Amniotic epithelial cell (primary cell): ENCODE measurements around the gene OSBPL10.

Experiments
- DNase-seq: peaks from one replicate; pipeline ENCODE4 v3.0.0-alpha.2; 2010; ENCODE audit warnings: low read depth

The OSBPL10 gene

GRCh38 chr3:31988271-31988670, 7.2 kb upstream of the OSBPL10 start:
- no peak for DNase-seq

- DNase-seq: no peak
Measured at GRCh38 chr3:31985831-31986230, 4.8 kb upstream of the OSBPL10 start.

- no peak for DNase-seq
Measured at GRCh38 chr3:31984321-31984720, 3.3 kb upstream of the OSBPL10 start.

GRCh38 chr3:31980530-31981205, 394 bp downstream of the OSBPL10 start:
- peak; percentile 57 for DNase-seq

- peak; percentile 47 for DNase-seq
Measured at GRCh38 chr3:31979001-31979697, 1.9 kb downstream of the OSBPL10 start.

- DNase-seq: no peak
Measured at GRCh38 chr3:31978553-31978952, 2.5 kb downstream of the OSBPL10 start.

GRCh38 chr3:31977736-31978135, 3.3 kb downstream of the OSBPL10 start:
- no peak for DNase-seq

GRCh38 chr3:31976302-31976701, 4.8 kb downstream of the OSBPL10 start:
- no peak for DNase-seq

GRCh38 chr3:31974964-31975363, 6.1 kb downstream of the OSBPL10 start:
- DNase-seq: no peak

GRCh38 chr3:31974471-31974870, 6.6 kb downstream of the OSBPL10 start:
- peak; percentile 98 for DNase-seq

GRCh38 chr3:31973837-31974236, 7.2 kb downstream of the OSBPL10 start:
- DNase-seq: no peak

GRCh38 chr3:31973081-31973480, 8.0 kb downstream of the OSBPL10 start:
- no peak for DNase-seq

- DNase-seq: no peak
Measured at GRCh38 chr3:31971607-31972006, 9.5 kb downstream of the OSBPL10 start.

GRCh38 chr3:31968927-31969418, 12.1 kb downstream of the OSBPL10 start:
- DNase-seq: peak; percentile 98

- DNase-seq: peak; percentile 83
Measured at GRCh38 chr3:31968369-31968926, 12.6 kb downstream of the OSBPL10 start.

- no peak for DNase-seq
Measured at GRCh38 chr3:31967592-31967991, 13.5 kb downstream of the OSBPL10 start.

GRCh38 chr3:31966978-31967591, 14.0 kb downstream of the OSBPL10 start:
- DNase-seq: peak; percentile 69

- DNase-seq: peak; percentile 81
Measured at GRCh38 chr3:31962801-31963205, 18.3 kb downstream of the OSBPL10 start.

GRCh38 chr3:31960793-31961431, 20.1 kb downstream of the OSBPL10 start:
- DNase-seq: peak; percentile 48

GRCh38 chr3:31959951-31960792, 20.9 kb downstream of the OSBPL10 start:
- DNase-seq: peak; percentile 51

- no peak for DNase-seq
Measured at GRCh38 chr3:31959251-31959650, 21.8 kb downstream of the OSBPL10 start.
